Fibroblast of pulmonary artery (primary cell): ENCODE results near the gene LRMDA.

ENCODE experiments used
- DNase-seq: peaks from one replicate; pipeline ENCODE4 v3.0.0-alpha.2; 2010; ENCODE audit warnings: low read depth
- H3K4me3 ChIP-seq: replicated peaks from 2 replicates; pipeline ENCODE4 v1.5.1; 2011; ENCODE audit warnings: low read depth, mild to moderate bottlenecking, control low read depth, low read length, moderate library complexity
- TF ChIP-seq, protein P1 (sequence below): IDR thresholded peaks from 2 replicates; pipeline ENCODE4 v1.5.1; 2011; ENCODE audit warnings: mild to moderate bottlenecking, control low read depth, low read length, inconsistent platforms; ENCODE audit errors: missing control alignments

The LRMDA gene

DNA sequence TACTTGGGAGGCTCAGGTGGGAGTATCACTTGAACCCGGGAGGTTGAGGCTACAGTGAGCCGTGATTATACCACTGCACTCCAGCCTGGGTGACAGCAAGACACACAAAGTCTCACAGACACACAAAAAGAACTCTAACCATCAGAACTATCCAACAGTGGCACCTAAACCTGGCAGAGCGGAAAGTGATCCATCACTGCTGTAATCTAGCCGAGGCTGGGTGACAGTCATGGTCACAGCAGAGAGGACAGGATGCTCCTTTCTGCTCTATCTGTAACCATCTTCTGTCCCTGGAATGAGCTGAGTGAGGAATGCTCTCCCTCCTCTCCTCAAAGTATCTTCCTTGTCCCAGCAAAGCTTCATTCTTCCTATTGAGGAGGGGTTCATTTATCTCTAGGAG, 656.6 kb downstream of the LRMDA start:
- DNase-seq, result no peak
- H3K4me3 ChIP-seq, result no peak overlapping the region
- TF ChIP-seq, protein P1, sequence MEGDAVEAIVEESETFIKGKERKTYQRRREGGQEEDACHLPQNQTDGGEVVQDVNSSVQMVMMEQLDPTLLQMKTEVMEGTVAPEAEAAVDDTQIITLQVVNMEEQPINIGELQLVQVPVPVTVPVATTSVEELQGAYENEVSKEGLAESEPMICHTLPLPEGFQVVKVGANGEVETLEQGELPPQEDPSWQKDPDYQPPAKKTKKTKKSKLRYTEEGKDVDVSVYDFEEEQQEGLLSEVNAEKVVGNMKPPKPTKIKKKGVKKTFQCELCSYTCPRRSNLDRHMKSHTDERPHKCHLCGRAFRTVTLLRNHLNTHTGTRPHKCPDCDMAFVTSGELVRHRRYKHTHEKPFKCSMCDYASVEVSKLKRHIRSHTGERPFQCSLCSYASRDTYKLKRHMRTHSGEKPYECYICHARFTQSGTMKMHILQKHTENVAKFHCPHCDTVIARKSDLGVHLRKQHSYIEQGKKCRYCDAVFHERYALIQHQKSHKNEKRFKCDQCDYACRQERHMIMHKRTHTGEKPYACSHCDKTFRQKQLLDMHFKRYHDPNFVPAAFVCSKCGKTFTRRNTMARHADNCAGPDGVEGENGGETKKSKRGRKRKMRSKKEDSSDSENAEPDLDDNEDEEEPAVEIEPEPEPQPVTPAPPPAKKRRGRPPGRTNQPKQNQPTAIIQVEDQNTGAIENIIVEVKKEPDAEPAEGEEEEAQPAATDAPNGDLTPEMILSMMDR, result no peak

DNA sequence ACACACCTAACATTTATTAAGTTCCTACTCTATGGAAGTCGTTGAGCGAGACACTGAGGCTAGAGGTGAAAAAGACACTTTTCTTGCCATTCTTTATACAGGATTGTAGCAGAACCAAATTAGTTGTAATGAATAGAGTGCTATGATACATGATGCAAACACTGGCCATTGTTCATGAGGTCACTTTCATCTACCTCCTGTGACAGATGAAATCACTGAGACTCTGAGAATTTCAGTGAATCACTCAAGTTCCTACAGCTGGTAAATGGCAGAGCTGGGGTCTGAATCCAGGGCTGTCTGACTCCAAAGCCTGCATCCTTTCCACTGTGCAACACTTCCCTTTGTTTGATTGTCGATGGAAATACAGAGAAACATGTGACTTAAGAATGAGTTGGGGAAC, 657.6 kb downstream of the LRMDA start:
- H3K4me3 ChIP-seq, result no peak overlapping the region
- TF ChIP-seq, protein P1, result no peak
- no peak for DNase-seq

DNA sequence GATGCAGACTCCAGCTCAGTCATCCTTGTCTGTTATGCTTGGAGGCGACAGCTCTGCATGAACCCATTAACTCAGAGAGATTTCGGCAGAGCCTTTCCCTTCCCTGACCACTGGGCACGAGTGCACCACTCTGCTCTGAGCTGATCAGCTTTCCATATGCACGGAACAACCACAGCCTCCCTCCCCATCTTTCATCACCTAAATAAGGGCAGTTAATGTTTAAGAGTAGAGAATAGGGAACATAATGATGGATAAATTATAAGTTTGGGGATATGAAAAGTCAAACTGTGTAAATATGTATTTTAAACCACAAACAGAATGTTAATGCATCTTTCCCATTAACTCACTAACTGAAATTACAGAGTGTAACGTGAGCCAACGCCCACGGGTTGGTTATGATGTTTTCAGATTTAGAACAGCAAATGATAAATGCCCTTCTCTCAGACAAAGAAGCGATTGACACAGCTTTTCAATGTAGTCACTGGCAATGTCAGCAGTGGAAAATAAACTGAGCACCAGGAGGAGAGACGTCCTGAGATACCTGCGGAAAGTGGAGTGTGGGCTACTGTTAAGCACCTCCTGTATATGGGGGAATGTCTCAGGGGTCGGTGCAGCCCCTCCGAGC, 658.2 kb downstream of the LRMDA start:
- no peak for DNase-seq
- TF ChIP-seq, protein P1, result no peak
- no peak overlapping the region for H3K4me3 ChIP-seq

DNA sequence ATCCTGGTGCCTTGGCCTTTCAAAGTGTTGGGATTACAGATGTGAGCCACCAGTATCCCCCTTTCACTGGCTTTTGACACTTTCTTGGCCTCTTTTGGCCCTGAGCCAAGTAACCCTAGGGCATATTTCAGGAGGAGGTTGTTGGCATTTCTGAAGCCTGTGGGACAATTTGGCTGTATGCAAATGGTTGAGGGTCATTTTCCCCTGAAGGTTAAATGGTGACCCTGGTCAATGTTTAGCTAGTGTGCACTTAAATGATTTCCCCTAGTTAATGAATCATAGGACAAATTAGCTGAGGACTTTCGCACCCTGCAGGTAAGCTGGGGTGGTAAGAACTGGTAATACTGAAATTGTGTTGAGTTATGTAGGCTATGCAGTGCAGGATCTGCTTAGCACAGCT, 660.5 kb downstream of the LRMDA start:
- no peak overlapping the region for H3K4me3 ChIP-seq
- no peak for DNase-seq
- TF ChIP-seq, protein P1, result no peak

DNA sequence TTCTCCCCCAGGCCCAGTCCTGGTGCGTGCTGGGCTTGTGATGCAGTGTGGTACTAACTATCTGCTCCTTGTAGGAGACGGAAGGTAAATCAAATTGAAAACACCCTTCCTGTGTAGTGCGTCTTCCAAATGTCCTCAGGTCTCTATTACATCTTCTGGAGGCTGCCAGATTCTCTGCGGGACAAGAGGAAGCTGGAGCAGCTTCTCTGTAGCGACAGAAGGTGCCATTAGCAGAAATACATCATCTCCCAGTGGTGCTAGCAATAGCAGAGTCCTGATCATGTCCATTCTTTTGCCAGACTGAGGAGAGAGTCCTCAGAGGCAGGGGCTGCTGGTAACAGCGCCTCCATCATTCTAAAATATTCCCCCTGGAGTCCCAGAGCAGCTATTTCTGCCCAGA, 675.2 kb downstream of the LRMDA start:
- no peak for DNase-seq
- TF ChIP-seq, protein P1, result no peak
- no peak overlapping the region for H3K4me3 ChIP-seq

DNA sequence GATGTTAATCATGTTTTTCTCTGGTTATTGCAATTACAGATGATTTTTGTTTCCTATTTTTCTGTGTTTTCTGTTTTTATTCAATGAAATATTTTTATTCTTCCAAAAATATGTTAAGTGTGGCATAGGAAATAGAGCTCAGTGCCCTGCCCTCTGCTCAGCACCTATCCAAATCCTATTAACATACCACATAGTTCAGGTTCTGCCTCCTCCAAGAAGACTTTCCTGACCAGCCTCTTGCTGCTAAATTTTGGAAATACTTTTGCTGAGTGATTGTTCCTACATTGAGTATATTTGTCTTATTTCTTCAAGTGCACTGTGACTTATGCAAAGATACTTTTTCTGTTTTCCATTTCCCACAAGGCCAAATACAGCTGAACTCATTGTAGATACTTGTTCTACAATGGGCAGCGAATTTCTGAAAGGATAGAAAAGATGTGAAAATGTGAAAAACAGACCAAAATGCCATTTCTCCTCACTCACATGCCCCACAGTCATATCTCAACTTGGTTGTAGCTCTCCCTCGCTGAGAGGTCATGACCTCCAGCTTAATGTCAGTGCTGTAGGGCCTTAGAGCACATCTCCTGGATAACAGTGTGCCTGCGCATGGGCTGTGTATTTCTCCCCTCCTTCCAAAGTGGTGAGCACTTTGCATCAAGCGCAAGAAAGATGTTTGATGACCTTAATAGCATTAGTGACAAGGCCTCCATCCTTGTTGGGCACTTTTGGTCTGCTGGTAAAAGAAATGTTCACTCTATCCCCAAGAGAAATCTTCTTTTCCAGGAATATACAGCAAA, 677.3 kb downstream of the LRMDA start:
- H3K4me3 ChIP-seq, result no peak overlapping the region
- TF ChIP-seq, protein P1, result no peak
- no peak for DNase-seq

DNA sequence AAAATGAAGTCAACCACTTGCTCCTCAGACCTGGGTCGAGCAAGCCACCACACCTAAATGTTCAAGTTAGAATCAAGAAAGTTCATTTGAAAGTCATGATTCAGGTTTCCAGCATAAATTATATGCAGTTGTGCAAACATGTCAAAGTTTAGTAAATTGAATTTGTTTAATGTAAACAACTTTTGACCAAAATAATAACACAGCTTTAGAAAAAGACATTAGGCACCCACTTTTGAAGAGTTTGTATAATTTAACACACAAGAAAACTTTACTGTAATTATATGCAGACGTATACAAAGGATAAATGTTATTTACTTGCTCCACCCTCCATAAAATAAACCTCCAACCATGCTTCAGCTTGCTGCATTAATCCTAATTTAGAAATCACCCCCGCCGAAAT, 680.0 kb downstream of the LRMDA start:
- TF ChIP-seq, protein P1, result no peak
- no peak for DNase-seq
- no peak overlapping the region for H3K4me3 ChIP-seq
